Right lobe of liver (tissue), 6 donors: ENCODE measurements around the gene SLC25A38. TPM values are rescaled to one million over a fixed set of nuclear protein-coding genes. Genes with fewer than 3 reads are reported as not detected.
"Not testable (repeated sequence)": the region's sequence is repeated elsewhere in the genome, so short reads cannot be mapped to it uniquely, and the experiment has no call there.

Experiments
- ATAC-seq, 4 donors: fragments of 200-7000 bp; cut with Tn5 transposase; one replicate each; pipeline ENCODE4 v1.9.1; 2020; ENCODE audit warnings: mild to moderate bottlenecking in 4 of 4, moderate library complexity in 4 of 4
- DNase-seq, 3 donors: peaks; one replicate each; pipeline ENCODE4 v3.0.0-alpha.2; 2020
- H3K27ac ChIP-seq, 3 donors: fragments of 200-600 bp; one replicate each; pipeline ENCODE4 v1.8.0; 2022
- H3K27me3 ChIP-seq, 2 donors: fragments of 200-600 bp; one replicate each; pipeline ENCODE4 v1.8.0; 2022
- H3K36me3 ChIP-seq, 4 donors: fragments of 200-600 bp; sonication (generic) in 1 of 4; one replicate each; pipeline versions ENCODE4 v1.5.1 to v1.8.0; 2017 to 2022; ENCODE audit warnings: control low read depth in 1 of 4
- H3K4me1 ChIP-seq, 4 donors: fragments of 200-600 bp; sonication (generic) in 1 of 4; one replicate each; pipeline versions ENCODE4 v1.5.1 to v1.8.0; 2017 to 2022; ENCODE audit warnings: control low read depth in 1 of 4
- H3K4me3 ChIP-seq, 3 donors: fragments of 200-600 bp; one replicate each; pipeline ENCODE4 v1.8.0; 2022
- H3K9me3 ChIP-seq, 4 donors: fragments of 200-600 bp; sonication (generic) in 1 of 4; one replicate each; pipeline versions ENCODE4 v1.5.1 to v1.8.0; 2017 to 2022; ENCODE audit warnings: control low read depth in 1 of 4
- CTCF ChIP-seq, 4 donors: fragments of 200-600 bp in 3 of 4; fragments of 450-650 bp in 1 of 4; IDR thresholded peaks; one replicate each; pipeline versions ENCODE4 v1.5.1 to v1.8.0; 2016 to 2022; ENCODE audit warnings: antibody characterized with exemption in 4 of 4, mild to moderate bottlenecking in 2 of 4
- POLR2A ChIP-seq: fragments of 450-650 bp; IDR thresholded peaks from one replicate; pipeline ENCODE4 v1.6.1; 2017; ENCODE audit warnings: antibody characterized with exemption, mild to moderate bottlenecking
- WGBS: methylation state at CpG from one replicate; pipeline ENCODE4 v1.1.6; 2018; ENCODE audit warnings: low coverage, low lambda C conversion rate; ENCODE audit not compliant: insufficient coverage; ENCODE audit errors: missing lambda C conversion rate; 5-methylcytosine and 5-hydroxymethylcytosine counted together
- intact Hi-C, 2 donors: fragments of 100-400 bp; cut with DNase I; formaldehyde crosslinking; loops; one replicate each; pipeline versions ENCODE4 v1.11.2 to v1.14.1; 2022
- total RNA-seq, 6 experiments: library from RNA; depleted of rRNA in 2 of 6; stranded (reverse); fragments of >200 nt in 2 of 6; fragmentation: NEBNext Ultra II Directional in 3 of 6; extraction: Animal tissue kit (Norgen Biotek cat#: 25700) in 3 of 6; gene quantifications; one replicate each; pipeline versions ENCODE4 v1.1.0 to v1.2.4, GENCODE V29; 2016 to 2023
- donor health status: DM: no; HTN: yes; CAD: no.
- donor health status: DM: no; HTN: no; CAD: no.
- donor health status: DM: no; HTN: no; CAD: no.
- donor health status: DM: no; HTN: yes; CAD: no.
- donor health status: DM: no; HTN: yes; CAD: no.

The SLC25A38 gene
- total RNA-seq, 6 experiments from 2014 or later: 20.9 to 36.7 (median 23.6) TPM

- H3K27me3 ChIP-seq: no peaks in the 10 kb centered on the region
- intact Hi-C loops: no loop called here
- ATAC-seq: no peak
- DNase-seq: no peak
- H3K4me1 ChIP-seq: peaks cover 0 to 15% (median 3%) of the 10 kb centered on the region in 4 donors
- H3K36me3 ChIP-seq: no peaks in the 10 kb centered on the region
- TF ChIP-seq CTCF (IDR thresholded peaks at IDR 0.05) (no peak), POLR2A (no peak)
- 53% methylated on average over 3 of the region's 3 CpGs for WGBS
- no peaks in the 10 kb centered on the region for H3K9me3 ChIP-seq
- no peak overlapping the region for H3K4me3 ChIP-seq
- H3K27ac ChIP-seq: no peak overlapping the region
Observed at GRCh38 chr3:39347586-39347876, 35.6 kb upstream of the SLC25A38 start.

- WGBS: 27% methylated on average over 3 of the region's 3 CpGs
- intact Hi-C loops: no loop called here
- no peak overlapping the region for H3K27ac ChIP-seq
Observed at GRCh38 chr3:39349080-39349479, 34.1 kb upstream of the SLC25A38 start.

GRCh38 chr3:39350714-39351113 is 32.5 kb upstream of the SLC25A38 start:
- H3K27ac ChIP-seq: no peak overlapping the region
- TF ChIP-seq POLR2A (no peak), CTCF (IDR thresholded peaks at IDR 0.05) (no peak)
- no peak overlapping the region for H3K4me3 ChIP-seq
- no peaks in the 10 kb centered on the region for H3K9me3 ChIP-seq
- H3K27me3 ChIP-seq: no peaks in the 10 kb centered on the region
- DNase-seq: no peak
- intact Hi-C loops: no loop called here
- no peaks in the 10 kb centered on the region for H3K36me3 ChIP-seq
- no peak for ATAC-seq
- H3K4me1 ChIP-seq: peaks cover 0 to 15% (median 3%) of the 10 kb centered on the region in 4 donors
- WGBS: 59% methylated on average over 3 of the region's 5 CpGs

More at GRCh38 chr3:39349080-39349479, 34.1 kb upstream of the SLC25A38 start:
- Histone ChIP-seq H3K36me3 (no peaks in the 10 kb centered on the region), H3K27me3 (no peaks in the 10 kb centered on the region), H3K4me1 (peaks cover 0 to 15% (median 3%) of the 10 kb centered on the region in 4 donors), H3K4me3 (no peak overlapping the region), H3K9me3 (no peaks in the 10 kb centered on the region)
- DNase-seq (no peak), ATAC-seq (peak in 1 of 4 donors; percentile 58)
- TF ChIP-seq CTCF (IDR thresholded peaks at IDR 0.05) (no peak), POLR2A (no peak)

- H3K36me3 ChIP-seq, intact Hi-C loops, ATAC-seq, H3K4me3 ChIP-seq, H3K9me3 ChIP-seq, H3K27me3 ChIP-seq, DNase-seq, H3K27ac ChIP-seq: not testable (repeated sequence)
- 76% methylated on average over 2 of the region's 2 CpGs for WGBS
- peaks cover 0 to 15% (median 3%) of the 10 kb centered on the region in 4 donors for H3K4me1 ChIP-seq
Observed at GRCh38 chr3:39351134-39351533, 32.0 kb upstream of the SLC25A38 start.

GRCh38 chr3:39353168-39353927 is 29.8 kb upstream of the SLC25A38 start:
- 72% methylated on average over 3 of the region's 3 CpGs for WGBS
- H3K4me1 ChIP-seq, H3K36me3 ChIP-seq, H3K9me3 ChIP-seq, H3K27me3 ChIP-seq, intact Hi-C loops, DNase-seq, ATAC-seq, H3K4me3 ChIP-seq, H3K27ac ChIP-seq: not testable (repeated sequence)
